GM12891 (cell line): ENCODE data around the gene CCSER1.
"Not testable (repeated sequence)": the region's sequence is repeated elsewhere in the genome, so short reads cannot be mapped to it uniquely, and the experiment has no call there.

Experiments
- DNase-seq: peaks from one replicate; pipeline ENCODE4 v3.0.0; 2011; ENCODE audit warnings: low spot score; ENCODE audit not compliant: insufficient read length
- FAIRE-seq: peaks from 2 replicates; lab custom pipeline; 2011; peaks lifted over from hg19 to GRCh38; lab: Jason Lieb, UNC
- PAX5 ChIP-seq: IDR thresholded peaks from 2 replicates; pipeline ENCODE4 v1.6.1; 2011; ENCODE audit warnings: low read length, moderate library complexity, mild to moderate bottlenecking; ENCODE audit not compliant: insufficient read depth, severe bottlenecking
- POLR2A ChIP-seq: IDR thresholded peaks from 2 replicates; pipeline ENCODE4 v1.6.1; 2011; ENCODE audit warnings: low read depth, low read length, control low read depth
- POLR2AphosphoS5 ChIP-seq: IDR thresholded peaks from 2 replicates; pipeline ENCODE4 v1.6.1; 2011; ENCODE audit warnings: low read depth, low read length, control low read depth
- POU2F2 ChIP-seq: IDR thresholded peaks from 2 replicates; pipeline ENCODE4 v1.6.1; 2011; ENCODE audit warnings: low read depth, mild to moderate bottlenecking, control low read depth, low read length, moderate library complexity
- SPI1 ChIP-seq: IDR thresholded peaks from 2 replicates; pipeline ENCODE4 v1.6.1; 2011; ENCODE audit warnings: low read depth, low read length, control low read depth
- TAF1 ChIP-seq: IDR thresholded peaks from 2 replicates; pipeline ENCODE4 v1.6.1; 2011; ENCODE audit warnings: low read depth, low read length, control low read depth

CCSER1 gene

DNA sequence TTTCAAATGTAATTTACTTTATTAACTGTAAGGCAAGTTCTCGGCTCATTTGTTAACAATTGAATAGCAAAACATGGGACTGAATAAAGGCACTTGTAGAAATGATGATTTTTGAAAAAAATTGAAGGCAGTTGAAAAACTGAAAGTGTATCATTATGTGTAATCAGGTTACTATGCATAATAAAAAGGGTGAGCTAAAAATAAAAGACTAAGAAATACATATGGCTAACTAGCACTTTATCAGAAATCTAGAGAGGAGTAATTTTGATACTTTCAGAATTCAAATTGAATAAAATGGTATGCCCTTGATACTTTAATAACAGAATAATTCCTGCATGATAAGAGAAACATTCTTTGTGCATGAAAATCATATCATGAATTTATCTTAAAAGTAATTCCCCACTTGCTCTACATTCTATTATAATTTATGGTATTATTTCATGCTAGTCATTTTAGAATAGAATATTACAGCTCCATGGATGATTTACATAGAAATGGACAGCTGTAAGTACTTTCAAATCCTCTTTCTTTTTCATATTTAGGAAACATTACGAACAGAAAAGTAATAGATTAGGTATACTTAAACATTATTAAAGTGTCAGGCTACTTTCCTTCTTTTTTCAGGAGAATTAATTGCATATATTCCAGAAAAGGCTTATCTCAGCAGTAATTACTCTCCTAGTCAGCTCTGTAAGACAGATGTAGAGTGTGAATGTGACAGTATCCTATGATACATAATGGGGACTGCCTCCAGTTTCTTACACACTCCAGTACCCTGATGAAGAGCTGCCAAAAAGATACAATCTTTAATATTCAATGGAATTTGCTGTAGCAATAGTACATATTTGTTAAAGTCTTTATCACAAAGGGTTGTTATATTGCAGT lies 697.3 kb downstream of the CCSER1 start:
- FAIRE-seq (no peak), DNase-seq (no peak)
- TF ChIP-seq POU2F2 = no peak
- no peak for TF ChIP-seq SPI1
- TF ChIP-seq PAX5 = no peak
- TF ChIP-seq POLR2AphosphoS5 = no peak
- no peak for TF ChIP-seq TAF1
- no peak for TF ChIP-seq POLR2A

DNA sequence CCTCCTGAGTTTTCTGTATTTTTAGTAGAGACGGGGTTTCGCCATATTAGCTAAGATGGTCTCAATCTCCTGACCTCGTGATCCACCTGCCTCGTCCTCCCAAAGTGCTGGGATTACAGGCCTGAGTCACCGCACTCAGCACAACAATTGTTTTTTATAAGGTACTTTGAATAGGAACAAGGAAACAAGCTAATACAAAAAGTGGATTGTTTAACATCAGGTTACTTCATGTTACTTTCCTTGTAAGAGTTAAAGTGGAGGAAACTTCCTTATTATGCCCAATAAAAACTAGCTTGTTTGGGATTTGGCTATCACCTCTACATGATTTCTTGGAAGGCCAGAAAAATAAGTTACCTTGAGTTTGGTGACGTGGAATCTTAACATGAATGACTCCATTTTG lies 698.7 kb downstream of the CCSER1 start:
- DNase-seq (no peak), FAIRE-seq (no peak)
- TF ChIP-seq POLR2AphosphoS5 = no peak
- TF ChIP-seq SPI1 = no peak
- TF ChIP-seq TAF1 = no peak
- TF ChIP-seq PAX5 = no peak
- TF ChIP-seq POU2F2 = no peak

DNA sequence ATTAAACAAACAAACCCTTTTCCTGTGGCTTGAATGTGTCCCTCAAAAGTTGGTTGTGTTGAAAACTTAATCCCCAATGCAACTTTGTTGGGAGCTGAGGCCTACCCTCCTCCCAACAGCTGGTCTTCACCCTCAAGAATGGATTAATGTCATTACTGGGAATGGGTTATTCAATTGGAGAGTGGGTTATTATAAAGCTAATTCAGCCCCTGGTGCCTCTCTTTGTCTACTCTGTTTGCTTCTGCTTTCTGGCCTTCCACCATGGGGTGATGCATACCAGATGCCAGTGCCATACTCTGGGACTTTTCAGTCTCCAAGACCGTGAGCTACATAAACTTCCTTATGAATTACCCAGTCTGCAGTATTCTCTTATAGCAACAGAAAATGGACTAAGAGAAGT lies 706.5 kb downstream of the CCSER1 start:
- TF ChIP-seq POLR2AphosphoS5 (no peak), SPI1 (no peak), POLR2A (no peak), TAF1 (no peak), POU2F2 (no peak), PAX5 (no peak)
- FAIRE-seq (no peak), DNase-seq (no peak)

DNA sequence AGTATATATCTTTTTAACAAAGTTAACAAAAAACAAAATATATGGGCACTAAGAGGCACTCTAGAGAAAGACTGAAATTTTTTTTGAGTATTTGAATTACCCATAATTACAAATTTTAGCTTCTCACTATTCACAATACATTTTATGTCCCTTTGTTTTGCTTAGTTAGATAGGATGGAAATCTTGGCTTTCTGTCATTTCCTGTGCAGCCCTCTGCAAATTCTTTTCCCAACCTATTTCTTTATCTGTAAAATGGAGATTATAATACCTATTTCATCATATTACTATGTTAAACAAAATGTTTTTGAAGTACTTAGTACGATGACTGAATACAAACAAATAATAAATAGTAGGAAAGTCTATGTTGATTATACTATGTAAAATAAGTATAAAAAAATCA lies 710.0 kb downstream of the CCSER1 start:
- TF ChIP-seq SPI1 (no peak), POU2F2 (no peak)
- FAIRE-seq = no peak

DNA sequence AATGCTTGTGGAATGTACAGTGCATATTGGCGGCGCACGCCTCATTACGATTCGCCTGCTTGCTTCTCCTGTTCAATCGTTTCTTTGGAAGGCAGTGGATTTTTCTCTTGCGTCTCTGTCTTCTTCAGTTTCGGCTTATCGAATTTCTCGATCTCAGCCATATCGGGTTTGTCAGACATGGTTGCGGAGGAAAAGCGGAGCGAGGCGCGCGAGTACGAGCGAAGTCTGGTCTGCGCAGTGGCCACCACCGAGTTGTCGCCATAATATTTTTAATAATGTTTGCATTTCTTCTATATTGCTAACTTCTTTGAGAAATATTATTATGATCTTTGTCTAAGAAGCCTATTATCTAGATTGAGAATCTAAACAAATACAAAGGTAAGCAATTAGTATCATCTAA lies 711.7 kb downstream of the CCSER1 start:
- DNase-seq, FAIRE-seq: not testable (repeated sequence)

More for the DNA sequence above, 710.0 kb downstream of the CCSER1 start:
- no peak for DNase-seq

DNA sequence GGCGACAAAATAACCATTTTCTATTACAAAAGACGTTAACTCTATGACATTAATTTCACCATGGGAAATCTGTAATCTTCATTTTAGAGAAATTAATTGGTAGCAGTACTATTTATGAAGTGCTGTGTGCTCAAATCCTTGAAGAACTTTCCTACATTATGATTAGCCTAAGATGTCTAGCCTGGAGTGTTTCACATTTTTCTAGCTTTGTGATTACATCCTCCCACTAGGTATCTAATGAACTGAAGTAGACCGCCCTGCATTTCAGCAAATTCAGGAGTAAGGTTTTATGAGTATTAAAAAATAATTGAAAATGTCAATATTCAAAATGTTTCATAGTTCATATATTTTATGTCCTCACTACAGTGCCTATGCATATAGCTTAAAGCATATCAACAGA lies 713.1 kb downstream of the CCSER1 start:
- FAIRE-seq (no peak), DNase-seq (no peak)
- no peak for TF ChIP-seq POLR2AphosphoS5
- TF ChIP-seq TAF1 = no peak
- TF ChIP-seq POU2F2 = no peak
- no peak for TF ChIP-seq SPI1
- TF ChIP-seq POLR2A = no peak
- TF ChIP-seq PAX5 = no peak

DNA sequence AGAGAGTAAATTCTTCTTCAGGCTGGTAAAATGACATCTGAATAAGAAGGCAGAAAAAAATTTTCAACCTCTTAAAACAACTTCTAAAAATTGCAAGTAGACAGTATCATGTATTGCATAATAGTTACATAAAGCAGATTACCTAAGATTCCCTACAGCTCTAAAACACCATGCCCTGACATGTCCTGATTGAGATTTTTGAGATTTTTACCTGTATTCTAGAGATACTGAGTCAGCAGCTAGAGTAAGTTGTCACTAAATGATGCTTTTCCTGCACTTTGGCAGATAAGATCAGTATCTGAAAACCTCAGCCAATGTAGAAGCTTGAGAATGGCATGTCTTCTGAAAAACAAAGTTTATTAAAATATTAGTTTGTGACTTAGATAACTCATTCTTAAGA lies 713.6 kb downstream of the CCSER1 start:
- DNase-seq (no peak), FAIRE-seq (no peak)
- TF ChIP-seq POU2F2 (no peak), POLR2A (no peak), POLR2AphosphoS5 (no peak), TAF1 (no peak), PAX5 (no peak), SPI1 (no peak)

DNA sequence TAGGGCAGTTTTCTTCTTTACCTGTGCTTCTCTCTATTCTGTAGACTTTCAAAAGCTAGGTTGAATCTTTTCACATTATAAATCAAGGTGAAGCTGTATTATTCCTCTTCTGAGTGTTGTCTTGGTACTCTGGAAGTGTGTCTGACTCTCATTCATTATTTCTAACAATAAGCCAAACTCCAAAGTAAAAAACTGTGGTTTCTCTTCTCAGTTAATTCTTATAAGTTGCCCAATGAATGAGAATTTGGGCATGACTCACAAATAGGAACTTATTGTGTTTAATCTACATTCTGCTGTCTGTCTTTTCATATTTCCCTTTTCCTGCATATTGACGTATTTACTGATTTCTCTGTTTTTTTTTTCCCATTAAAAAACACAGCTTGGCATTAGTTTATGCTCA lies 714.5 kb downstream of the CCSER1 start:
- no peak for FAIRE-seq
- TF ChIP-seq POU2F2 (no peak), SPI1 (no peak), PAX5 (no peak), POLR2A (no peak)

DNA sequence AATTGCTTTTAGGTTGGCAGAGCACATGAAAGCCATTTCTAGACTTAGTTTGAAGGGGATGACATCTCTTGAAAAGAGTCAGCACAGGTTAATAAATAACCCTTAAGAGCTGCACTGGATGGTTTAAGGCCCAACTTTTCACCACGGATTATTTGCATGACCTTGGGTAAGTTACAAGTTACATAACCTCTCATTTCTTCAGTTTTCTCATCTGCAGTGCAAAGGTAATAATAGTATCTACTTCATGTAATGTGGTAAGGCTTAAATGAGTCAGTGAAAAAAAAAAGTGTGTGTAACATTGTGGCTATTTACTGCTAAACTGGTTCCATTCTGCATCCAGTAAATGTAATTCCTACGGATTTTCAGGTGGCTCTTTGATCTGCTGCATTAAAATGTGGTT lies 715.8 kb downstream of the CCSER1 start:
- DNase-seq = no peak
- FAIRE-seq = no peak

More for the DNA sequence above, 714.5 kb downstream of the CCSER1 start:
- DNase-seq = no peak

DNA sequence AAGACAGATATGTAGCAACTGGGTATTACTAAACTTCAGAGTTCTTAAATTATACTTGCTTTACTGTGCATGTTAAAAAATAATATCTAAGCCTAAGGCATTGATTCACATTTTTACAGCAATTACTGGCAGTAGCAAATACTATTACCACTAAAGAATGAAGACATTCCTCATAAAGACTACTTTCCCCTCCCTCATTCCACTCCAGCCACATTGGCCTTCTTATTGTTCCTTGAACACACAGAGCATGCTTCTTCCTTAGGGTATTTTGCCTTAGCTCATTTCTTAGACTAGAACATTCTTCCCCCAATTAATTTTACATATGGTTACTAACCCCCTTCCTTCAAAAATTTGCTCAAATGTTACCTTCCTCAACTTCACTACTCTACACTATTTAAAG lies 717.0 kb downstream of the CCSER1 start:
- FAIRE-seq = no peak
- DNase-seq = no peak
- TF ChIP-seq PAX5 (no peak), POLR2AphosphoS5 (no peak), SPI1 (no peak), POU2F2 (no peak), POLR2A (no peak), TAF1 (no peak)

More for the DNA sequence above, 715.8 kb downstream of the CCSER1 start:
- TF ChIP-seq POU2F2 (no peak), POLR2A (no peak), POLR2AphosphoS5 (no peak), PAX5 (no peak), SPI1 (no peak), TAF1 (no peak)

DNA sequence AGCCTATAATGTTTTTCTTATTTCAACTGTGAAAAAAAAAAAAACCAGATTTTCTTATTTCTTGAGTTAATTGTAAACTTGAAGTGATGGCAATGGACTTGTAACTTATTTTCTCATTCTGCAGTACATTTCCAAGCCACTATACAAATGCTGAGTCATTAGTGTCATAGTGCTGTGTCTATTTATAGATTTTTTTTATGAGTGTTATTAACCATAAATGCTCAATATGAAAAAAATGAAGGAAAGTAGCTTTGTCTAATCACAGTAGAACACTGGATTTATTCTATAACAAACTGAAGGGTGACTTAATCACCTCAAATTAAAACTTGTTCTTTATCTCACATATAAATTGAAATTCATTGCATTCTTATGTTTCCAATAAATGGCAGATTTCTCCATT lies 718.6 kb downstream of the CCSER1 start:
- FAIRE-seq (no peak), DNase-seq (no peak)
- TF ChIP-seq POLR2A = no peak
- TF ChIP-seq POU2F2 = no peak
- no peak for TF ChIP-seq PAX5
- TF ChIP-seq POLR2AphosphoS5 = no peak
- TF ChIP-seq SPI1 = no peak
- TF ChIP-seq TAF1 = no peak
